ENCODE data around the gene MICU1. TPM values are rescaled to one million over a fixed set of nuclear protein-coding genes. Genes with fewer than 3 reads are reported as not detected.
"Not testable (repeated sequence)": the region's sequence is repeated elsewhere in the genome, so short reads cannot be mapped to it uniquely, and the experiment has no call there.

The MICU1 gene
- total RNA-seq, 3 donors from 2014 or later: 27.2 to 44.3 (median 33.9) TPM

GRCh38 chr10:72384982-72385381 lies 240.9 kb downstream of the MICU1 start:
- H3K27me3 ChIP-seq; H3K9me3 ChIP-seq; H3K36me3 ChIP-seq; H3K4me3 ChIP-seq; H3K4me1 ChIP-seq; DNase-seq (ENCODE audit: low spot score in 2 of 2); intact Hi-C loops (cut with DNase I; ENCODE audit: low total_unique reads): not testable (repeated sequence)
- TF ChIP-seq POLR2AphosphoS5 (IDR thresholded peaks at IDR 0.05): peak in 1 of 3 donors; percentile 15
- peak overlapping the region in 1 of 2 donors; percentile 25 for H3K27ac ChIP-seq

- H3K9me3 ChIP-seq: no peaks in the 10 kb centered on the region
- TF ChIP-seq CTCF (IDR thresholded peaks at IDR 0.05) (no peak), POLR2A (IDR thresholded peaks at IDR 0.05) (no peak), POLR2AphosphoS5 (IDR thresholded peaks at IDR 0.05) (no peak)
- intact Hi-C loops (cut with DNase I; ENCODE audit: low total_unique reads): no loop called here
- H3K36me3 ChIP-seq: no peaks in the 10 kb centered on the region
- H3K4me3 ChIP-seq: no peak overlapping the region
- no peaks in the 10 kb centered on the region for H3K4me1 ChIP-seq
- DNase-seq (ENCODE audit: low spot score in 2 of 2): no peak
- no peak overlapping the region for H3K27ac ChIP-seq
- H3K27me3 ChIP-seq: no peaks in the 10 kb centered on the region
Observed at GRCh38 chr10:72379776-72380175, 246.1 kb downstream of the MICU1 start.

- intact Hi-C loops (cut with DNase I; ENCODE audit: low total_unique reads): no loop called here
- Histone ChIP-seq H3K27me3 (no peaks in the 10 kb centered on the region), H3K4me3 (no peak overlapping the region), H3K36me3 (no peaks in the 10 kb centered on the region), H3K4me1 (no peaks in the 10 kb centered on the region), H3K9me3 (no peaks in the 10 kb centered on the region), H3K27ac (no peak overlapping the region)
- DNase-seq (ENCODE audit: low spot score in 2 of 2): no peak
- TF ChIP-seq POLR2AphosphoS5 (IDR thresholded peaks at IDR 0.05) (no peak), POLR2A (IDR thresholded peaks at IDR 0.05) (no peak), CTCF (IDR thresholded peaks at IDR 0.05) (no peak)
Observed at GRCh38 chr10:72379062-72379461, 246.8 kb downstream of the MICU1 start.

- H3K9me3 ChIP-seq: no peaks in the 10 kb centered on the region
- no peaks in the 10 kb centered on the region for H3K4me1 ChIP-seq
- no peak for DNase-seq (ENCODE audit: low spot score in 2 of 2)
- no peak overlapping the region for H3K27ac ChIP-seq
- intact Hi-C loops (cut with DNase I; ENCODE audit: low total_unique reads): no loop called here
- no peaks in the 10 kb centered on the region for H3K27me3 ChIP-seq
- H3K36me3 ChIP-seq: no peaks in the 10 kb centered on the region
- H3K4me3 ChIP-seq: no peak overlapping the region
- TF ChIP-seq CTCF (IDR thresholded peaks at IDR 0.05): no peak
- no peak for TF ChIP-seq POLR2A (IDR thresholded peaks at IDR 0.05)
- no peak for TF ChIP-seq POLR2AphosphoS5 (IDR thresholded peaks at IDR 0.05)
Observed at GRCh38 chr10:72375585-72375984, 250.3 kb downstream of the MICU1 start.

- no peaks in the 10 kb centered on the region for H3K36me3 ChIP-seq
- TF ChIP-seq POLR2AphosphoS5 (IDR thresholded peaks at IDR 0.05): no peak
- no peak for TF ChIP-seq CTCF (IDR thresholded peaks at IDR 0.05)
- TF ChIP-seq POLR2A (IDR thresholded peaks at IDR 0.05): no peak
- H3K4me3 ChIP-seq: no peak overlapping the region
- H3K9me3 ChIP-seq: no peaks in the 10 kb centered on the region
- no peaks in the 10 kb centered on the region for H3K27me3 ChIP-seq
- DNase-seq (ENCODE audit: low spot score in 2 of 2): no peak
- intact Hi-C loops (cut with DNase I; ENCODE audit: low total_unique reads): no loop called here
- H3K4me1 ChIP-seq: no peaks in the 10 kb centered on the region
- H3K27ac ChIP-seq: no peak overlapping the region
Observed at GRCh38 chr10:72375173-72375572, 250.7 kb downstream of the MICU1 start.

GRCh38 chr10:72370201-72370722 lies 255.6 kb downstream of the MICU1 start:
- intact Hi-C loops (cut with DNase I; ENCODE audit: low total_unique reads): no loop called here
- no peak overlapping the region for H3K27ac ChIP-seq
- no peak for DNase-seq (ENCODE audit: low spot score in 2 of 2)
- no peaks in the 10 kb centered on the region for H3K36me3 ChIP-seq
- no peaks in the 10 kb centered on the region for H3K27me3 ChIP-seq
- TF ChIP-seq CTCF (IDR thresholded peaks at IDR 0.05) (no peak), POLR2A (IDR thresholded peaks at IDR 0.05) (no peak)
- no peak overlapping the region for H3K4me3 ChIP-seq
- no peaks in the 10 kb centered on the region for H3K4me1 ChIP-seq
- no peaks in the 10 kb centered on the region for H3K9me3 ChIP-seq
